ENCODE measurements around the gene THBS3. TPM values are rescaled to one million over a fixed set of nuclear protein-coding genes. Genes with fewer than 3 reads are reported as not detected.

The THBS3 gene
- total and polyA plus RNA-seq, 2 of the 4 experiments (the other 2 are of a cell fraction): 15.1 to 30.4 TPM

DNA sequence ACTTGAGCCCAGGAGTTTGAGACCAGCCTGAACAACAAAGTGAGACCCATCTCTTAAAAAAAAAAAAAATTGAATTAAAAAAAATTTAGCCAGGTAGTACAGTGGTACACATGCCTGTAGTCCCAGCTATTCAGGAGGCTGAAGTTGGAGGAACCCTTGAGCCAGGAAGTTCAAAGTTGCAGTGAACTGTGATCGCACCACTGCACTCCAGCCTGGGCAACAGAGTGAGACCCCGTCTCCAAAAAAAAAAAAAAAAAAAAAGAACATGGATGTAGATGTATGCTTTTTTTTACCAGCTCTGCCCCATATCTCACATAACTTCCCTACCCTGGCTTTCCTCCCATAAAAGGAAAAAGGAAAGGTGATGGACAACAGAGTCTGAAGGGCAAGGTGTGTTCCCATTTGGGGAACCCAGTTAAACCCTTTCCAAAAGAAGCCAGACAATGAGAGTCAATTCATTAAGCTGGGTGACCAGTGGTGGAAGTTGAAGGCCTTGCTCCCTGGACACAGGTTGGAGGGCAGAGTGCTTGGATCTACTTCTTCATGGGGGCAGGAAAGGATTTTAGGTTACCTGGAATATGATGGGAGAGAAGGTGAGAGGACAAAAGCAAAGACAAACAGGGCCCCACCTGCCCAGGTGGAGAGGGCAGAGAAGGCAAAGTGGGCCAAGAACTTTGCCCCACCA is 37.5 kb downstream of the THBS3 start:
- Histone ChIP-seq H3K4me3 (ENCODE audit: insufficient read depth, low read depth, low read length) (no peak overlapping the region), H2AK5ac (ENCODE audit: low read depth, low read length) (no peak overlapping the region), H3K56ac (ENCODE audit: extremely low read depth, insufficient read depth, low read length) (no peak overlapping the region), H2BK20ac (ENCODE audit: low read depth, low read length) (no peak overlapping the region), H4K8ac (ENCODE audit: low read depth in 2 of 2, low read length in 2 of 2) (no peak overlapping the region), H3K4me1 (ENCODE audit: control insufficient read depth, insufficient read depth, low read length) (peaks cover 4% of the 10 kb centered on the region), H3K14ac (replicated peaks; ENCODE audit: low read depth, low read length) (no peak overlapping the region), H3K4ac (ENCODE audit: low read depth, low read length) (no peak overlapping the region), H3K9me3 (ENCODE audit: control insufficient read depth, insufficient read depth, low read length) (no peaks in the 10 kb centered on the region), H2BK5ac (ENCODE audit: low read depth, low read length, poor library complexity, severe bottlenecking) (no peak overlapping the region), H2AFZ (replicated peaks; ENCODE audit: low read length, poor library complexity) (no peak overlapping the region), H3K18ac (ENCODE audit: low read depth, low read length) (no peak overlapping the region), H3K79me1 (ENCODE audit: low read depth in 1 of 2, low read length in 2 of 2) (peaks cover 0 to 37% of the 10 kb centered on the region in 2 experiments), H4K5ac (ENCODE audit: low read depth, low read length) (no peak overlapping the region), H3K27me3 (ENCODE audit: control insufficient read depth, insufficient read depth, low read length) (peaks cover 6% of the 10 kb centered on the region; the same call in 1 of the 2 replicates), H2BK120ac (ENCODE audit: low read depth, low read length) (no peak overlapping the region), H3K27ac (ENCODE audit: insufficient read depth, low read length) (no peak overlapping the region), H2BK15ac (ENCODE audit: low read depth, low read length) (no peak overlapping the region), H3K36me3 (ENCODE audit: control insufficient read depth, insufficient read depth, low read length) (peaks cover 16% of the 10 kb centered on the region), H4K91ac (ENCODE audit: insufficient read depth, low read depth, low read length) (no peak overlapping the region), H3K9ac (ENCODE audit: low read depth, low read length) (no peak overlapping the region), H3K23ac (ENCODE audit: low read depth, low read length) (no peak overlapping the region), H3K9me1 (ENCODE audit: insufficient read depth, low read length) (no peaks in the 10 kb centered on the region; the same call in none of the 2 replicates), H4K20me1 (ENCODE audit: insufficient read depth, low read length) (no peaks in the 10 kb centered on the region), H3K4me2 (ENCODE audit: low read depth, low read length) (no peak overlapping the region), H2AK9ac (replicated peaks; ENCODE audit: low read depth, low read length, poor library complexity) (no peak overlapping the region)
- POLR2A ChIA-PET (ENCODE audit: unreplicated experiment): interaction anchor here (1.5 kb wide), 1 partner anchor 79 kb away, joined by 5 read pairs; no protein-coding TSS in a partner anchor
- DNase-seq (no peak), ATAC-seq (ENCODE audit: low read depth) (no peak)
- WGBS, 2 experiments (ENCODE audit: extremely low coverage in 2 of 2, insufficient read length in 1 of 2): no CpG with 5 or more reads among the region's 2 CpGs
- intact Hi-C loops (cut with micrococcal nuclease) (loop anchor here (10.0 kb wide), 2 partner anchors 195 to 425 kb away; partner anchors contain the start of genes CKS1B and SHC1), in situ Hi-C loops (cut with MboI; ENCODE audit: low sequenced_read_pairs) (no loop called here), dilution Hi-C loops (cut with HindIII; ENCODE audit: low sequenced_read_pairs, unreplicated experiment) (no loop called here)
- TF ChIP-seq RCOR1 (IDR thresholded peaks at IDR 0.05; ENCODE audit: insufficient replicate concordance, low read length): no peak
- no peak for TF ChIP-seq NFE2L2 (IDR thresholded peaks at IDR 0.05; ENCODE audit: low read depth, low read length)
- TF ChIP-seq MAZ (IDR thresholded peaks at IDR 0.05; ENCODE audit: borderline replicate concordance, low read depth, low read length): no peak
- TF ChIP-seq, protein P1, sequence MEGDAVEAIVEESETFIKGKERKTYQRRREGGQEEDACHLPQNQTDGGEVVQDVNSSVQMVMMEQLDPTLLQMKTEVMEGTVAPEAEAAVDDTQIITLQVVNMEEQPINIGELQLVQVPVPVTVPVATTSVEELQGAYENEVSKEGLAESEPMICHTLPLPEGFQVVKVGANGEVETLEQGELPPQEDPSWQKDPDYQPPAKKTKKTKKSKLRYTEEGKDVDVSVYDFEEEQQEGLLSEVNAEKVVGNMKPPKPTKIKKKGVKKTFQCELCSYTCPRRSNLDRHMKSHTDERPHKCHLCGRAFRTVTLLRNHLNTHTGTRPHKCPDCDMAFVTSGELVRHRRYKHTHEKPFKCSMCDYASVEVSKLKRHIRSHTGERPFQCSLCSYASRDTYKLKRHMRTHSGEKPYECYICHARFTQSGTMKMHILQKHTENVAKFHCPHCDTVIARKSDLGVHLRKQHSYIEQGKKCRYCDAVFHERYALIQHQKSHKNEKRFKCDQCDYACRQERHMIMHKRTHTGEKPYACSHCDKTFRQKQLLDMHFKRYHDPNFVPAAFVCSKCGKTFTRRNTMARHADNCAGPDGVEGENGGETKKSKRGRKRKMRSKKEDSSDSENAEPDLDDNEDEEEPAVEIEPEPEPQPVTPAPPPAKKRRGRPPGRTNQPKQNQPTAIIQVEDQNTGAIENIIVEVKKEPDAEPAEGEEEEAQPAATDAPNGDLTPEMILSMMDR (conservative IDR thresholded peaks at IDR 0.05; ENCODE audit: low read depth, low read length): no peak
- no peak for TF ChIP-seq FOS (IDR thresholded peaks at IDR 0.05; ENCODE audit: low read depth, low read length)
- TF ChIP-seq POLR2A (IDR thresholded peaks at IDR 0.05; ENCODE audit: low read depth, low read length): no peak
- TF ChIP-seq, protein P2, sequence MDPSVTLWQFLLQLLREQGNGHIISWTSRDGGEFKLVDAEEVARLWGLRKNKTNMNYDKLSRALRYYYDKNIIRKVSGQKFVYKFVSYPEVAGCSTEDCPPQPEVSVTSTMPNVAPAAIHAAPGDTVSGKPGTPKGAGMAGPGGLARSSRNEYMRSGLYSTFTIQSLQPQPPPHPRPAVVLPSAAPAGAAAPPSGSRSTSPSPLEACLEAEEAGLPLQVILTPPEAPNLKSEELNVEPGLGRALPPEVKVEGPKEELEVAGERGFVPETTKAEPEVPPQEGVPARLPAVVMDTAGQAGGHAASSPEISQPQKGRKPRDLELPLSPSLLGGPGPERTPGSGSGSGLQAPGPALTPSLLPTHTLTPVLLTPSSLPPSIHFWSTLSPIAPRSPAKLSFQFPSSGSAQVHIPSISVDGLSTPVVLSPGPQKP (IDR thresholded peaks at IDR 0.05; ENCODE audit: borderline replicate concordance, low read depth, low read length): no peak
- TF ChIP-seq, protein P3, sequence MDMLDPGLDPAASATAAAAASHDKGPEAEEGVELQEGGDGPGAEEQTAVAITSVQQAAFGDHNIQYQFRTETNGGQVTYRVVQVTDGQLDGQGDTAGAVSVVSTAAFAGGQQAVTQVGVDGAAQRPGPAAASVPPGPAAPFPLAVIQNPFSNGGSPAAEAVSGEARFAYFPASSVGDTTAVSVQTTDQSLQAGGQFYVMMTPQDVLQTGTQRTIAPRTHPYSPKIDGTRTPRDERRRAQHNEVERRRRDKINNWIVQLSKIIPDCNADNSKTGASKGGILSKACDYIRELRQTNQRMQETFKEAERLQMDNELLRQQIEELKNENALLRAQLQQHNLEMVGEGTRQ (IDR thresholded peaks at IDR 0.05; ENCODE audit: low read depth, low read length): no peak
- no peak for TF ChIP-seq CHD1 (IDR thresholded peaks at IDR 0.05; ENCODE audit: low read depth, low read length)
- TF ChIP-seq RAD21 (IDR thresholded peaks at IDR 0.05; ENCODE audit: low read length): no peak
- TF ChIP-seq CEBPB (IDR thresholded peaks at IDR 0.05; ENCODE audit: low read depth, low read length): no peak
- no peak for TF ChIP-seq MXI1 (IDR thresholded peaks at IDR 0.05; ENCODE audit: borderline replicate concordance, low read depth, low read length)
- TF ChIP-seq BHLHE40 (IDR thresholded peaks at IDR 0.05; ENCODE audit: low read depth, low read length): no peak
- TF ChIP-seq MAFK (IDR thresholded peaks at IDR 0.05; ENCODE audit: low read depth, low read length): no peak
- no peak for TF ChIP-seq RFX5 (IDR thresholded peaks at IDR 0.05; ENCODE audit: low read depth, low read length)
- TF ChIP-seq SMC3 (IDR thresholded peaks at IDR 0.05; ENCODE audit: low read depth, low read length): no peak
- CTCF ChIA-PET: no interaction called here
- no TSS peak for BruUV-seq (replicated peaks)
